AG09319 (cell line): Measurements from ENCODE around the gene GAS1.

Experiments
- DNase-seq: peaks from one replicate; pipeline ENCODE4 v3.0.0-alpha.2; 2010; ENCODE audit warnings: low read depth; ENCODE audit errors: extremely low read depth
- TF ChIP-seq, protein P1 (sequence below): IDR thresholded peaks from 2 replicates; pipeline ENCODE4 v1.5.1; 2011; ENCODE audit warnings: low read depth, mild to moderate bottlenecking, inconsistent platforms, low read length, moderate library complexity

Gene GAS1

DNA sequence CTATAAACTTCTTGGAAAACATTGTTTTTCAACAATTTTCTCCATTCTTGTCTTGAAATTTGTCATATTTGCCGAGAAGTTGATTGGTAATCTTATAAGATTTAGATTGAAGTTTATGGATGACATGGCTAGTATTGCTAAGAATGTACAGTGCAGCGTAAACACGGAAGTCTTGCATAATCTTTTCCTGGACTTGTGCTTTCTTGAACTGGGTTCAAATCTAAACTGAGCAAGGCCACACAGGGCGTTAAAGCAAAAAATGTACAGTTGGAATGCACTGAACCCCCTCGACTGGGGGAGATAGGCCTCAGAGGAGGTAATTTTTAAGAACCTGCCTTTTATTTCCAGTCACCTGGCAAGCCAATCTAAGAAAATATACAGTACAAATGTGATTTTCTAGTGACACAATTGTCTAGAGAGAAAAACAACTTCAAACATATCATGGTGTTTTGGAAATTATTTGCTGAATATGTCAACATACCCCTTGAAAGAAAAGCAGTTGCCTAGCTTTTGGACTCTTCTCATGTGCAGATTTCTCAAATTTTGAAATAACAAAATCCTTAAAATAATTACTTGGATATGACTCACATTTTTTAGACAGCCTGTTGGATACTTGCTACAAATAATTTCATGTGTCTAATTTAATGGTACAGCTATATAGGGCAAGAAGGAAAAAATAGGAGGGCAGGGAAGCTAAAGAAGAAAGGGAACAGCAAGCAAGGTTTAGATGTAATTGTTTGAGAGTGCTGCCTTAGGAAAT is 18.5 kb upstream of the GAS1 start:
- TF ChIP-seq, protein P1, sequence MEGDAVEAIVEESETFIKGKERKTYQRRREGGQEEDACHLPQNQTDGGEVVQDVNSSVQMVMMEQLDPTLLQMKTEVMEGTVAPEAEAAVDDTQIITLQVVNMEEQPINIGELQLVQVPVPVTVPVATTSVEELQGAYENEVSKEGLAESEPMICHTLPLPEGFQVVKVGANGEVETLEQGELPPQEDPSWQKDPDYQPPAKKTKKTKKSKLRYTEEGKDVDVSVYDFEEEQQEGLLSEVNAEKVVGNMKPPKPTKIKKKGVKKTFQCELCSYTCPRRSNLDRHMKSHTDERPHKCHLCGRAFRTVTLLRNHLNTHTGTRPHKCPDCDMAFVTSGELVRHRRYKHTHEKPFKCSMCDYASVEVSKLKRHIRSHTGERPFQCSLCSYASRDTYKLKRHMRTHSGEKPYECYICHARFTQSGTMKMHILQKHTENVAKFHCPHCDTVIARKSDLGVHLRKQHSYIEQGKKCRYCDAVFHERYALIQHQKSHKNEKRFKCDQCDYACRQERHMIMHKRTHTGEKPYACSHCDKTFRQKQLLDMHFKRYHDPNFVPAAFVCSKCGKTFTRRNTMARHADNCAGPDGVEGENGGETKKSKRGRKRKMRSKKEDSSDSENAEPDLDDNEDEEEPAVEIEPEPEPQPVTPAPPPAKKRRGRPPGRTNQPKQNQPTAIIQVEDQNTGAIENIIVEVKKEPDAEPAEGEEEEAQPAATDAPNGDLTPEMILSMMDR = no peak
- no peak for DNase-seq

DNA sequence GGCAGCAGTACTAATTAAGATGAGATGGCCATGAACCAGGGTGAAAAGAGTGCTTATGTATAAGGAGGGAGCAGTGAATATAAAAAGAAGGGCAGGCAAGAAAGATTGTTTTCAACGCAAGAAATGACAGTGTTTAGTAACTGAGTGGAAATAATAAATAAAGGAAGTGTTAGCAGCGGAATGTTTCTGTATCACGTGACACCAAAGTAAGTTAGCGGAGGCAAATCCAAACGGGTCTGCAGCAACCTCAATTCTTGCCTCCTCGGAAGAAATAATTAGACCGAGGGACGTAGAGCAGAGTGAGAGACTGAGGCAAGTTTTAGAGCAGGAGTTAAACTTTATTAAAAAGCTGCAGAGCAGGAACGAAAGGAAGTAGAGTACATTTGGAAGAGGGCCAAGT is 15.4 kb upstream of the GAS1 start:
- DNase-seq = no peak
- TF ChIP-seq, protein P1 = no peak

DNA sequence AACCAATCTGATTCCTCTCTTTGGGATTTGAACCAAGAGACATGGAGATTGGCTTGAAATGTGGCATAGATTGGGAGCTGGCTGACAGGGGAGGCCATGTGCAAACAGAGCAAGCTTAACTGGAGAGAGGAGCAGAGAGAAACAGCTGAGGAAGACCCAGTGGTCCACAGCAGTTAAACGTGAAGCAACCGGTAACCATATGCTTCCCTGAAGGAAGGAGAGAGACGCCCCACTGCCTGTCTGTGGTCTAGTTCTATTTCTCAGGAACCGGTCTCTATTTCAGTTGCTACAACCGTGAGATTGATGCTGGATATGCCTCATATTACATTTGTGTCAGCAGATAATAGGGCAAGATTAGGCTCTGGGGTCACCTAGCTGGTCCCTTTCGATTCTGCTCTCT is 13.6 kb upstream of the GAS1 start:
- no peak for DNase-seq
- TF ChIP-seq, protein P1 = no peak

DNA sequence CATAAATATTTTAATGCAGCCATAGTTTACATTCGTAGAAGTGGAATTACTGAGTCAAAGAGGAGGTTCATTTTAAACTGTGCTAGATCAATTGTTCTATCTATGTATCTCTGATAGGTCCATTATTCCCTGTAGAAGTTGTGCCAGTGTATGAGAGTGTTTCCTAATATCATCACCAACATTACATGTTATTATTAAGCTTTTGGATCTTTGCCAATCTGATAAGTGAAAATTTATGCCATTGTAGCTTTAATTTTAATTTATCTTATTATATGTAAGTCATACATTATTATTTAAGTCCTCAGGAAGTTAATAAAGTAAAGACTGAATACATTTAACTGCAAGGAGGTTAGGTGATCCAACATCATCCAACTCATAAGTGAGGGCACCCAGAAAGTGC is 10.9 kb upstream of the GAS1 start:
- TF ChIP-seq, protein P1 = no peak
- no peak for DNase-seq

DNA sequence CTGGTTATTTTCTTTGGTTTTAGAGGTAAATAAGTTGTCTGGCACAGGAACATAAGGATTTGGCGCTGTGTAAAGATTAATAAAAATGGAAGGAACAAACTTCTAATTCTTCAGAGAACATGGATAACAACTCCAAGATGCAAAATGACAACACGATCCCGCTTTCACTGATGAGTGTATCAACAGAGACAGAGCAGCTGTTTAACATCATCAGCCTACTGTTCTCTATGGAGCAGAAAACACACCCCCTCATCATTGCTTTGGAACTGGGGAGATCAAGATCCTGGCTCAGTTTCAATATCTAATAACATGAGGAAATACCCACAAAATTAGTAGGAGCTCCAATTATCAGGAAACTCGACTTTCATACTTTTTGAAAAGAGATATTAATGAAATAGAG is 8.3 kb upstream of the GAS1 start:
- TF ChIP-seq, protein P1 = no peak
- no peak for DNase-seq

DNA sequence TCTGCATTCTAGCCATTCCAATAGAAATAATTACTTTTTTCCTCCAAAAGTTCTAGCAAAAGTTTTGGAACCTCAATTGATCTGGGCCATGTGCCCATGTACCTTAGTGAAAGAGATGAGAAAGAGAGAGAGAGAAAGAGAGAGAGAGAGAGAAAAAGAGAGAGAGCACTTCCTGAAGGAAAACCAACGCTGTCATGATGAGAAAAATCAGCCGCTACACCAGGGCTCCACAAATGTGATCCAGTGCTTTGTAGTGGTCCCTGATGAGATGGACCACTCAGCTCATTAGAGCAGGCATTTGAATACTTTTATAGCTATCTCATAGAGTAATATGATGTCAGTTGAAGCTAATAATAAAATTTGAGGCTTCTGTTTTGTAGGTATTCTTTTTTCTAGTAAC is 7.7 kb upstream of the GAS1 start:
- TF ChIP-seq, protein P1 = no peak
- no peak for DNase-seq

DNA sequence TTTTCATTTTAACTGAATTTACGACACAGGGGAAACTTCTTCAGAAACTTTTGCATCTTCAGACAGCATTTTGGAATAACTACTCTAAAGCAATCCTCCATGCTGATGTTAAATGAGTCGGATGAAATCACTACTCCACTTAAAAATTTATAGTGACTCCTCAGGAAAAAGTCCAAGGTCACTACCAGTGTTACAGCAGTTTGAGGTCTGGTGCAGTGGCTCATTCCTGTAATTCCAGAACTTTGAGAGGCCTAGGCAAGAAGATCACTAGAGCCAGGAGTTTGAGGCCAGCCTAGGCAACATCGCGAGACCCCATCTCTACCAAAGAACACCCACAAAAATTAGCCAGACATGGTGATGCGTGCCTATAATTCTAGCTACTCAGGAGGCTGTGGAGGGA is 5.9 kb upstream of the GAS1 start:
- no peak for DNase-seq
- TF ChIP-seq, protein P1 = no peak
